ENCODE measurements around the gene BEST1. TPM values are rescaled to one million over a fixed set of nuclear protein-coding genes. Genes with fewer than 3 reads are reported as not detected.
A peak's percentile ranks its signal among the peaks of the same experiment; 100 is the strongest.

The BEST1 gene
- 0.64 to 1.1 TPM (median 0.90 TPM) in 3 replicates for total RNA-seq

- no peaks in the 10 kb centered on the region for H3K9me3 Mint-ChIP-seq
- H3K4me1 Mint-ChIP-seq: peaks cover 24% of the 10 kb centered on the region
- no peaks in the 10 kb centered on the region for H3K36me3 Mint-ChIP-seq
- DNase-seq (ENCODE audit: low spot score in 2 of 2, unreplicated experiment in 2 of 2): no peak
- no peaks in the 10 kb centered on the region for H3K27me3 Mint-ChIP-seq (ENCODE audit: low read depth)
- no peak within 1 kb of the TSS for H3K4me3 Mint-ChIP-seq
- peak within 1 kb of the TSS; percentile 86 for H3K27ac Mint-ChIP-seq
- no peak for TF ChIP-seq CTCF (IDR thresholded peaks at IDR 0.05; ENCODE audit: unreplicated experiment)
Measured at GRCh38 chr11:61950035-61950547, at the start of gene BEST1. TSS of gene BEST1 (plus strand) at chr11:61950351. CDS start at chr11:61951807, 1,456 bp downstream.

- no peaks in the 10 kb centered on the region for H3K27me3 Mint-ChIP-seq (ENCODE audit: low read depth)
- peaks cover 8% of the 10 kb centered on the region for H3K4me1 Mint-ChIP-seq
- no peak overlapping the region for H3K4me3 Mint-ChIP-seq
- no peaks in the 10 kb centered on the region for H3K9me3 Mint-ChIP-seq
- no peak for DNase-seq (ENCODE audit: low spot score in 2 of 2, unreplicated experiment in 2 of 2)
- no peak overlapping the region for H3K27ac Mint-ChIP-seq
- H3K36me3 Mint-ChIP-seq: no peaks in the 10 kb centered on the region
- TF ChIP-seq CTCF (IDR thresholded peaks at IDR 0.05; ENCODE audit: unreplicated experiment): no peak
Measured at GRCh38 chr11:61901397-61901796, 48.8 kb upstream of the BEST1 start.

- no peaks in the 10 kb centered on the region for H3K36me3 Mint-ChIP-seq
- H3K4me3 Mint-ChIP-seq: no peak overlapping the region
- DNase-seq (ENCODE audit: low spot score in 2 of 2, unreplicated experiment in 2 of 2): no peak
- H3K27ac Mint-ChIP-seq: no peak overlapping the region
- TF ChIP-seq CTCF (IDR thresholded peaks at IDR 0.05; ENCODE audit: unreplicated experiment): no peak
- H3K9me3 Mint-ChIP-seq: no peaks in the 10 kb centered on the region
- no peaks in the 10 kb centered on the region for H3K27me3 Mint-ChIP-seq (ENCODE audit: low read depth)
- H3K4me1 Mint-ChIP-seq: peaks cover 8% of the 10 kb centered on the region
Measured at GRCh38 chr11:61902313-61902712, 47.8 kb upstream of the BEST1 start.

GRCh38 chr11:61903845-61904244, 46.3 kb upstream of the BEST1 start:
- no peak overlapping the region for H3K4me3 Mint-ChIP-seq
- H3K27ac Mint-ChIP-seq: no peak overlapping the region
- no peaks in the 10 kb centered on the region for H3K9me3 Mint-ChIP-seq
- H3K4me1 Mint-ChIP-seq: peaks cover 11% of the 10 kb centered on the region
- H3K36me3 Mint-ChIP-seq: no peaks in the 10 kb centered on the region
- TF ChIP-seq CTCF (IDR thresholded peaks at IDR 0.05; ENCODE audit: unreplicated experiment): no peak
- H3K27me3 Mint-ChIP-seq (ENCODE audit: low read depth): no peaks in the 10 kb centered on the region
- no peak for DNase-seq (ENCODE audit: low spot score in 2 of 2, unreplicated experiment in 2 of 2)

DNA sequence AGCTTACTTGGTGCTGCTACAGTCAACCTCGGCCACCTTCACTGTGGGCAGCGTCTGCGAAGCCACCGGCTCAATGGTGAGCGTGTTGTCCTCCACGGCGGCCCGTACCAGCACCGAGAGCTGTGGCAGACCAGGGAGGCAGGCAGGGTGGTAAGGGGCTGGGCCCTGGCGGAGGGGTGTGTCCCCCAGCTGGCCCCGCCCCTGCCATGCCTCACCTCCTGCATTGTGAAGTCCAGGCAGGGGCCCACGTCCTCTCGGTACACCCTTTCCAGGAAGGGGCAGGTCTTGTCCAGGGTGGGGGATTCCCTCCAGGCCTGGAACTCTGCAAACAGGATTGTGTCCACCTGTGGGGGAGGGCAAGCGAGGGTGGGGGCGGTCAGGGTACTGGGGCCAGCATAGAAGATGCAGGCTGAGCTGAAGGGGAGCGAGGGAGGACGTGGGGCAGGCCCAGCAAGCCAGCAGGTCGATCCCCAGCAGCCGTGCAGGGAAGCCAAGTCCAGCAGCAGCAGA, 45.6 kb upstream of the BEST1 start:
- H3K9me3 Mint-ChIP-seq: no peaks in the 10 kb centered on the region
- TF ChIP-seq CTCF (IDR thresholded peaks at IDR 0.05; ENCODE audit: unreplicated experiment): no peak
- no peaks in the 10 kb centered on the region for H3K27me3 Mint-ChIP-seq (ENCODE audit: low read depth)
- no peaks in the 10 kb centered on the region for H3K36me3 Mint-ChIP-seq
- peaks cover 12% of the 10 kb centered on the region for H3K4me1 Mint-ChIP-seq
- DNase-seq (ENCODE audit: low spot score in 2 of 2, unreplicated experiment in 2 of 2): no peak
- no peak overlapping the region for H3K4me3 Mint-ChIP-seq
- no peak overlapping the region for H3K27ac Mint-ChIP-seq
